ENCODE results near the gene SUFU.

DNA sequence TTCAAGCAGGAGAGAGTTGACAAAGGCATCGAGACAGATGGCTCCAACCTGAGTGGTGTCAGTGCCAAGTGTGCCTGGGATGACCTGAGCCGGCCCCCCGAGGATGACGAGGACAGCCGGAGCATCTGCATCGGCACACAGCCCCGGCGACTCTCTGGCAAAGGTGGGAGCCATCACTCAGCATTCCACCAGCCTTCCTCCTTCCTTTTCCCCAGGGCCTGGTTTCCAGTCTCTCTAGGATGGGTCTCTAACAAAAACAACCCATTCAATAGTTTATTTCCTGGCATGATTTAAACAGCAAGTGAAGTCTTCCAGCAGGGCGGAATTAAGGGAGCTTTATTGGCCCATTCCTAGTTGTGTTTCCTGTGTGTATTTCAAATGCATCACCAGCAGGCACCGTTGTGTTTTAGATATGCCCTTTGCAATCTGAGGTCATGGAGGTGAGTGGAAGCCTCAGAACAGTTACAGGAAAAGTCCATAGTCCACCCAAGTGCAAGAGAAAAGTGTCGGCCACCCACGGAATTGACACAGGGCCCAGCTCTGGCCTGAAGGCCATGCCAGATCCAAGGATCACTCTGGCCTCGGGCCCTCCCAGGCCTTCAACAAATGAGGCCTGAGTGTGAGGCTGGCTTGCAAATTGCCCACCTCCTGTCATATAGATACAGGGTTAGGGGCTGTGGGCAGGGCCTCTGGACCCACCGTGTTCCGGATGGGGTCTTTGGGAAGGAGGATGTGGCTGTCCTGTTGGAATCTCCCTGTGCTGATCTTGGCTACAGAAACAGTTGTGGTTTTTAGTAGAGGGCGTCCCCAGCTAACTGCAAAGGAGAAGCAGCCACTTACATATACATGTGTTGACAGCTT is 93.6 kb downstream of the SUFU start:
- TF ChIP-seq, protein P1, sequence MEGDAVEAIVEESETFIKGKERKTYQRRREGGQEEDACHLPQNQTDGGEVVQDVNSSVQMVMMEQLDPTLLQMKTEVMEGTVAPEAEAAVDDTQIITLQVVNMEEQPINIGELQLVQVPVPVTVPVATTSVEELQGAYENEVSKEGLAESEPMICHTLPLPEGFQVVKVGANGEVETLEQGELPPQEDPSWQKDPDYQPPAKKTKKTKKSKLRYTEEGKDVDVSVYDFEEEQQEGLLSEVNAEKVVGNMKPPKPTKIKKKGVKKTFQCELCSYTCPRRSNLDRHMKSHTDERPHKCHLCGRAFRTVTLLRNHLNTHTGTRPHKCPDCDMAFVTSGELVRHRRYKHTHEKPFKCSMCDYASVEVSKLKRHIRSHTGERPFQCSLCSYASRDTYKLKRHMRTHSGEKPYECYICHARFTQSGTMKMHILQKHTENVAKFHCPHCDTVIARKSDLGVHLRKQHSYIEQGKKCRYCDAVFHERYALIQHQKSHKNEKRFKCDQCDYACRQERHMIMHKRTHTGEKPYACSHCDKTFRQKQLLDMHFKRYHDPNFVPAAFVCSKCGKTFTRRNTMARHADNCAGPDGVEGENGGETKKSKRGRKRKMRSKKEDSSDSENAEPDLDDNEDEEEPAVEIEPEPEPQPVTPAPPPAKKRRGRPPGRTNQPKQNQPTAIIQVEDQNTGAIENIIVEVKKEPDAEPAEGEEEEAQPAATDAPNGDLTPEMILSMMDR (IDR thresholded peaks at IDR 0.05), result no peak
- TF ChIP-seq POLR2A (IDR thresholded peaks at IDR 0.05), result no peak
- TF ChIP-seq POLR2AphosphoS5 (IDR thresholded peaks at IDR 0.05), result peak in 1 of 3 donors; percentile 13
- TF ChIP-seq EP300 (IDR thresholded peaks at IDR 0.05), result no peak

All from stomach (tissue), 4 donors.